NCI-H1694 treated with DMSO at 0.1 percent for 48 hours (cell line): ENCODE measurements around the gene RBMS1.

Source experiments
- DNase-seq: peaks from one replicate; lab custom pipeline; 2025; lab: John Stamatoyannopoulos, UW

Gene RBMS1

GRCh38 chr2:160493227-160494028, at the start of gene RBMS1:
Gene RBMS1 (minus strand): TSS chr2:160493807. CDS start chr2:160493363, 444 bp downstream.
- DNase-seq, result no peak

- DNase-seq, result no peak
Observed at GRCh38 chr2:160541745-160542144, 48.1 kb upstream of the RBMS1 start.

- no peak for DNase-seq
Observed at GRCh38 chr2:160538559-160539355, 45.1 kb upstream of the RBMS1 start.

GRCh38 chr2:160538115-160538514, 44.5 kb upstream of the RBMS1 start:
- no peak for DNase-seq

GRCh38 chr2:160534996-160535395, 41.4 kb upstream of the RBMS1 start:
- no peak for DNase-seq

GRCh38 chr2:160534249-160534648, 40.6 kb upstream of the RBMS1 start:
- DNase-seq, result no peak

- no peak for DNase-seq
Observed at GRCh38 chr2:160533482-160533881, 39.9 kb upstream of the RBMS1 start.

- DNase-seq, result no peak
Observed at GRCh38 chr2:160532388-160532787, 38.8 kb upstream of the RBMS1 start.

- DNase-seq, result no peak
Observed at GRCh38 chr2:160522951-160523710, 29.5 kb upstream of the RBMS1 start.

GRCh38 chr2:160517731-160518130, 24.1 kb upstream of the RBMS1 start:
- DNase-seq, result no peak

GRCh38 chr2:160516547-160517365, 23.1 kb upstream of the RBMS1 start:
- no peak for DNase-seq

- no peak for DNase-seq
Observed at GRCh38 chr2:160515120-160515519, 21.5 kb upstream of the RBMS1 start.

- DNase-seq, result no peak
Observed at GRCh38 chr2:160513120-160513519, 19.5 kb upstream of the RBMS1 start.

- DNase-seq, result no peak
Observed at GRCh38 chr2:160512491-160512890, 18.9 kb upstream of the RBMS1 start.

- DNase-seq, result no peak
Observed at GRCh38 chr2:160510617-160511016, 17.0 kb upstream of the RBMS1 start.

- DNase-seq, result no peak
Observed at GRCh38 chr2:160509016-160509415, 15.4 kb upstream of the RBMS1 start.

- no peak for DNase-seq
Observed at GRCh38 chr2:160507464-160507863, 13.9 kb upstream of the RBMS1 start.

GRCh38 chr2:160507046-160507407, 13.4 kb upstream of the RBMS1 start:
- no peak for DNase-seq

GRCh38 chr2:160506371-160507045, 12.9 kb upstream of the RBMS1 start:
- DNase-seq, result no peak

GRCh38 chr2:160505256-160505655, 11.6 kb upstream of the RBMS1 start:
- DNase-seq, result no peak

- DNase-seq, result no peak
Observed at GRCh38 chr2:160502478-160502877, 8.9 kb upstream of the RBMS1 start.
